ENCODE measurements around the gene CDC42BPB. TPM values are rescaled to one million over a fixed set of nuclear protein-coding genes. Genes with fewer than 3 reads are reported as not detected.
"Not testable (repeated sequence)": the region's sequence is repeated elsewhere in the genome, so short reads cannot be mapped to it uniquely, and the experiment has no call there.

Gene CDC42BPB
- total RNA-seq, 4 donors from 2014 or later = 85.3 to 174 (median 101) TPM

- TF ChIP-seq CTCF (IDR thresholded peaks at IDR 0.05) (no peak), POLR2A (IDR thresholded peaks at IDR 0.05) (no peak)
- DNase-seq (ENCODE audit: low spot score in 2 of 2) = no peak
- WGBS, 2 donors = 2% methylated on average over 30 to 60 of the region's 94 CpGs
- H3K4me3 ChIP-seq (ENCODE audit: low read depth, poor library complexity, severe bottlenecking) = peak overlapping the region; percentile 22
- intact Hi-C loops (cut with DNase I; ENCODE audit: low total_unique reads) = no loop called here
These were observed 127.9 kb downstream of the CDC42BPB start for GRCh38 chr14:102929241-102930137.

GRCh38 chr14:102928412-102929240 is 128.7 kb downstream of the CDC42BPB start:
- no peak for TF ChIP-seq POLR2A (IDR thresholded peaks at IDR 0.05)
- TF ChIP-seq CTCF (IDR thresholded peaks at IDR 0.05) = no peak
- WGBS, 2 donors = 1 to 4% methylated on average over 19 to 65 of the region's 94 CpGs
- peak overlapping the region; percentile 22 for H3K4me3 ChIP-seq (ENCODE audit: low read depth, poor library complexity, severe bottlenecking)
- peak; percentile 65 to 95 for DNase-seq (ENCODE audit: low spot score in 2 of 2)
- intact Hi-C loops (cut with DNase I; ENCODE audit: low total_unique reads) = no loop called here

- no peak overlapping the region for H3K4me3 ChIP-seq (ENCODE audit: low read depth, poor library complexity, severe bottlenecking)
- intact Hi-C loops (cut with DNase I; ENCODE audit: low total_unique reads) = no loop called here
- TF ChIP-seq CTCF (IDR thresholded peaks at IDR 0.05) (no peak), POLR2A (IDR thresholded peaks at IDR 0.05) (no peak)
- WGBS, 2 donors = 19% methylated on average over 16 to 19 of the region's 35 CpGs
- DNase-seq (ENCODE audit: low spot score in 2 of 2) = no peak
These were observed 129.4 kb downstream of the CDC42BPB start for GRCh38 chr14:102927878-102928411.

GRCh38 chr14:102927346-102927877 is 129.9 kb downstream of the CDC42BPB start:
- WGBS, 2 donors = 46 to 50% methylated on average over 16 to 17 of the region's 19 CpGs
- H3K4me3 ChIP-seq (ENCODE audit: low read depth, poor library complexity, severe bottlenecking) = no peak overlapping the region
- intact Hi-C loops (cut with DNase I; ENCODE audit: low total_unique reads) = no loop called here
- peak in 1 of 2 donors; percentile 36 for DNase-seq (ENCODE audit: low spot score in 2 of 2)
- TF ChIP-seq POLR2A (IDR thresholded peaks at IDR 0.05) (no peak), CTCF (IDR thresholded peaks at IDR 0.05) (no peak)

GRCh38 chr14:102926840-102927239 is 130.5 kb downstream of the CDC42BPB start:
- H3K4me3 ChIP-seq (ENCODE audit: low read depth, poor library complexity, severe bottlenecking); DNase-seq (ENCODE audit: low spot score in 2 of 2); intact Hi-C loops (cut with DNase I; ENCODE audit: low total_unique reads): not testable (repeated sequence)
- WGBS, 2 donors = 87 to 94% methylated on average over 10 of the region's 10 CpGs

All from lower leg skin (tissue), 4 donors.